ENCODE data around the gene CFHR1.
"Not testable (repeated sequence)": the region's sequence is repeated elsewhere in the genome, so short reads cannot be mapped to it uniquely, and the experiment has no call there.

The CFHR1 gene

DNA sequence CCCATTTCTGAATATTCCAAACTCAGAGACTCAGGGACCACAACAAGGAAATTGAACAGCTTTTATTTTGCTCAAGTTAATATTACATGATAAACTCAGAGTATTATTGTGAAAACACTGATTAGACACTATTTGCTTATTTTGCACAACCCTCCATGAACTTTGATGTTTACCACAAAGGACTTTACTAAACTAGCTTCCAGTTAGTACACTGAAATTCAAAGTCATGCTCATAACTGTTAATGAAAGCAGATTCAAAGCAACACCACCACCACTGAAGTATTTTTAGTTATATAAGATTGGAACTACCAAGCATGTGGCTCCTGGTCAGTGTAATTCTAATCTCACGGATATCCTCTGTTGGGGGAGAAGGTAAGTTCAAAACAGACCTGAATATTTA lies at the start of gene CFHR1:
Gene CFHR1, plus strand, starts transcription at position 201 of the 400 bp plus-strand sequence. Its CDS starts 114 bp downstream, at position 315.
- not testable (repeated sequence) for DNase-seq

DNA sequence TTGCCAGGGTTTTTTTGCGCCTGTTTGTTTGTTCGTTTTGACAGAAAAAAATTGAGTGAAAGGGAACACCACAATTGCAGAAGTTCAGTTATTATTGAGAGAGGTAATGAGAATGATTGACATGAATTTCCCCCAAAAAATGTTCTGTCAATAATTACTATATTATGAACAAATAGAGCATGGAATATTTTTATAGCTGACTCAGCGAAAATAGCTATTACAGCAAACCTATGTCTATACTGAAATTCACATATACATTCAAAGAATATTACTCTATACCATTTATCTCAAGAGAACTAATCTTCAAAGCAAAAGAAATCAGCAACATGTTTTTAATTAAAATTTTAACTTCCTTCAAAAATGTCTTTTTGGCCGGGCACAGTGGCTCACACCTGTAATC lies 49.7 kb upstream of the CFHR1 start:
- not testable (repeated sequence) for DNase-seq

DNA sequence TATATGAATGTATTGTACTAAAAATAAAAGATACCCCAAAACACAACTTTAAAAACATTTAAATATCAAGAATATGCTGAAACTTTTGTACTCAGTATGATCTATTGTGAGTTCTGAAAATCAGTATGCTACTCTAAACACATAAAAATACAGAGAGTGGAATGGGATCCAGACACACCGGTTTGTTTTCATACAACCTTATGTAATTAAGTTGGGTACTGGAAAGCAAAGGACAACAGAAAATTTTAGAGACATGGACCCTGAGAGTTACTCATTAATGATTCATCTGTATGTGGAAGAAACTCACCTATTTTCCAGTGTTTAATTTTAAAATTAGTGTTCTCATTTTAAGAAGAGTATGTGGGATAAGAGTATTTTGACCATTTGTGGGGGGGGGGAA lies 45.8 kb upstream of the CFHR1 start:
- no peak for DNase-seq

DNA sequence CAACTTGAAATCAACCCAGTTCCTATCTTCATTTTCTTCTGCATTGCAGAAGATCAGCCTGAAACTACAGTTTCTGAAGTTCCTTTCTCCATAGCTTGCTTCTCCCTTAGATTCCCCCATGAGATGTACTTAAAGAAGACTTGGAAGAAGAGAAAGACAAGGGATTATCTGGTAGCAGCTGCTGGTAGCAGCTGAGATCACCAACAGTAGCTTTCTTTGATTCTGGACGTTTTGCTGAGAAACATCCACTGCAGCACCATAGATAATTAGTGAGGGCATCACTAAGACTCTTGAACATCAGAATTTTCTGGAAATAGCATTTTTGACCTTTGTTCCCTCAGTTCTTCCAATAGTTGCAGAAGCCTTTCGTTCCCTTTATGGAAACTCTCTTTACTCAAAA lies 45.4 kb upstream of the CFHR1 start:
- no peak for DNase-seq

DNA sequence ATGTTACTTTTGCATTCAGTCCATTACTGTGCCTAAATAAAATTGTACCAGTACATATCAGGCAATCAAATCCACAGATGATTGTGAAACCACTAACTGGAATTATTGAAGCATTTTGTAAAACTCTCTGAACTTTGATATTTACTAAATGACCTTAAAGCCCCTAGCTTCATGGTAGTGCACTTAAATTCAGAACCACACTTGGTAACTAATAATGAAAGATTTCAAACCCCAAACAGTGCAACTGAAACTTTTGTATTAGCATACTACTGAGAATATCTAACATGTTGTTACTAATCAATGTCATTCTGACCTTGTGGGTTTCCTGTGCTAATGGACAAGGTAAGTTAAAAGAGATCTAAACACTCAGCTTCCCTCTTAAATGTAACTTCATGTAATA lies 44.9 kb upstream of the CFHR1 start, which contains the start of gene CFHR3:
Gene CFHR3, plus strand, starts transcription at position 238 of the 400 bp plus-strand sequence. Its CDS starts 47 bp downstream, at position 285.
- no peak for DNase-seq

DNA sequence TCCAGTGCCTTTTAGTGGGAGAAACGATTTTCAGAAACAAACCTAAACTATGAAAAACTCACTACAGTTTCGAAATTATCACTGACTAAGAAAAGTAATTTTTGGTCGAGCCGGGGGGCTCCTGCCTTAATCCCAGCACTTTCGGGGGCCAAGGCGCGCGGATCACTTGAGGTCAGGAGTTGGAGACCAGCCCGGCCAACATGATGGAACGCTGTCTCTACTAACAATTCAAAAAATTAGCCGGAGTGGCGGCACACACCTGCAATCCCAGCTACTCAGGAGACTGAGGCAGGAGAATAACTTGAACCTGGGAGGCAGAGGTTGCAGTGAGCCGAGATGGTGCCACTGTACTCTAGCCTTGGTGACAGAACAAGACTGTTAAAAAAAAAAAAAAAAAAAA lies 41.9 kb upstream of the CFHR1 start:
- DNase-seq = no peak

DNA sequence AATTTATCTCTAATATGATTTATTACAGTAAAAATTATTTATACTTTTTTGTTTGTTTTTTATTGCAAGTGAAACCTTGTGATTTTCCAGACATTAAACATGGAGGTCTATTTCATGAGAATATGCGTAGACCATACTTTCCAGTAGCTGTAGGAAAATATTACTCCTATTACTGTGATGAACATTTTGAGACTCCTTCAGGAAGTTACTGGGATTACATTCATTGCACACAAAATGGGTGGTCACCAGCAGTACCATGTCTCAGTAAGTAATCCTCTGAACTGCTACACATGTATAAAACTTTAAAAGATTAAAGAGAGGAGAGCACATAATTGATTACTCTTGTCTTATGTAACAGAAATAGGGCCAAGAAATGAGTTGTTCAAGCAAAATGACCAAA lies 40.4 kb upstream of the CFHR1 start:
- no peak for DNase-seq

DNA sequence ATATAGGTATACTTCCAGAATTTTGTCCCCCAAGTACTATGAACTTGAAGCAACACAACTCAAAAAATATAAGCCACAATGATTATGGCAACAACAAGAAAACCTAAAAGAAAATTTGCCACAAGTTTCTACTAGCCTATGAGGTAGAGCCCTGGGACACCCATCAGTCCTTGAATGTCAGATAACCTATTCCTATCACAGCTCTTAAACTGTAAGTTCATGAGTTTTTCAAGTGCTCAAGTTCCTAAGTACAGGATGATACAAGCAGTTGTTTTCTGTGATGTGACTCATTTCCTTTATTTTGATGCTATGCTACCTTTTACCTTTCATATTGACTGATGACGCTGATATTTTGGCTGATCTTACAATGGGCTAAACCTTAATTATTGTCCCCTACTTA lies 28.3 kb upstream of the CFHR1 start:
- DNase-seq = not testable (repeated sequence)

DNA sequence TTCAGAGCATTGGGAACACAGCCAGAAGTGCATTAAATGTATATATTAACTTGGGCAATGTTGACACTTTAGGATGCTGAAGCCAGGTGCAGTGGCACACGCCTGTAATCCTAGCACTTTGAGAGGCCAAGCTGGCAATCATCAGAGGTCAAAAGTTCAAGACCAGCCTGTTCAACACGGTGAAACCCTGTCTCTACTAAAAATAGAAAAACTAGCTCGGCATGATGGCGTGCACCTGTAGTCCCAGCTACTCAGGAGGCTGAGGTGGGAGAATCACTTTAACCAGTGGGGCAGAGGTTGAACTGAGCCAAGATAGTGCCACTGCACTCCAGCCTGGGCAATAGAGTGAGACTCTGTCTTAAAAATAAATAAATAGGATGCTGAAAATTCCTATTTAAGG lies 25.4 kb upstream of the CFHR1 start:
- DNase-seq = not testable (repeated sequence)

DNA sequence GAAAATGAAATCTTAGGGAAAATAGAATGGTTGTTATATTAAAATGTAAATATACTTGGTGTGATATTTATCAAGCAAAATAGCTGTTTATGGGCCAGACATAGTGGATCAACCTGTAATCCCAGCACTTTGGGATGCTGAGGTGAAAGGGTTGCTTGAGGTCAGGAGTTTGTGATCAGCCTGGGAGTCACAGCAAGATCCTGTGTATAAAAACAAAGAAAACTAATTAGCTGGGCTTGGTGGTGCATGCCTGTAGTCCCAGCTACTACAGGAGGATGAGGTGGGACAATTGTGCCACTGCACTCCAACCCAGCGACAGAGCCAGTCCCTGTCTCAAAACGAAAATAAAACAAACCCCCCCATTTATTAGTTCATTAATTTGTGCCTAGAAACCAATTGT lies 21.6 kb upstream of the CFHR1 start:
- no peak for DNase-seq

DNA sequence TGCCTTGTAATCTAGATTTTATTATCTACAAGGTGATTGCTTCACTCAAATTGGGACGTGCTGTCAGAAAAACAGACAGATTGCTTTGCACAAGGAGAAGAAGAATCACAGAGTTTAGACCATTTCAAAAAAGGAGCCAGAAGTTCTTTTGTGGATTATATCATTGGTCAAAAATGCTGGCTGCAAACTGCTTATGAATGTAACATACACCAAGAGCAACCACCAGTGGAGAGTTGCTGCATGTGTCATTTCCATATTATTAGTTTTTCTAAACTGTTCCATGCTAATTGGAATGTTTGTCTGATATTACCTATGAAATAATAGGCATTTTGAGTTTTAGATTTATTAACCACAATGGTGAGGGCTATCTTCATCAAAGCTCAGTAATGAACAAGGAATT lies 17.6 kb upstream of the CFHR1 start:
- not testable (repeated sequence) for DNase-seq

DNA sequence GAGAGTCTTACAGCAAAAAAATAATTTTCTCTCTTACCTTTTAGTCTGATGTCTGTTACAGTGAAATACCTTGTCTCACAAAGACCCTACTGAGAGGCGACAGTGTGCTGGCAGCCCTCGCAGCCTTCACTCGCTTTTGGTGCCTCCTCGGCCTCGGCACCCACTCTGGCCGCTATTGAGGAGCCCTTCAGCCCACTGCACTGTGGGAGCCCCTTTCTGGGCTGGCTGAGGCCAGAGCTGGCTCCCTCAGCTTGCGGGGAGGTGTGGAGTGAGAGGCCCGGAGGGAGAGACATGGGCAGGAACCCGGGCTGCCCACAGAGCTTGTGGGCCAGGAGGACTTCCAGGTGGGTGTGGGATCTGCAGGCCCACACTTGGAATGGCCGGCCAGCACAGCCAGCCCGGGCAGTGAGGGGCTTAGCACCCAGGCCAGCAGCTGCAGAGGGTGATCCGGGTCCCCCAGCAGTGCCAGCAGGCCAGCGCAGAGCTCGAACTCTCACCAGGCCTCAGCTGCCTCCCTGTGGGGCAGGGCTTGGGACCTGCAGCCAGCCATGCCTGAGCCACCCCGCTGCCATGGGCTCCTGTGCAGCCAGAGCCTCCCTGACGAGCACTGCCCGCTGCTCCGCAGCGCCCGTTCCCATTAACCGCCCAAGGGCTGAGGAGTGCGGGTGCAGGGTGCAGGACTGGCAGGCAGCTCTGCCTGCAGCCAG lies 10.8 kb upstream of the CFHR1 start:
- no peak for DNase-seq

DNA sequence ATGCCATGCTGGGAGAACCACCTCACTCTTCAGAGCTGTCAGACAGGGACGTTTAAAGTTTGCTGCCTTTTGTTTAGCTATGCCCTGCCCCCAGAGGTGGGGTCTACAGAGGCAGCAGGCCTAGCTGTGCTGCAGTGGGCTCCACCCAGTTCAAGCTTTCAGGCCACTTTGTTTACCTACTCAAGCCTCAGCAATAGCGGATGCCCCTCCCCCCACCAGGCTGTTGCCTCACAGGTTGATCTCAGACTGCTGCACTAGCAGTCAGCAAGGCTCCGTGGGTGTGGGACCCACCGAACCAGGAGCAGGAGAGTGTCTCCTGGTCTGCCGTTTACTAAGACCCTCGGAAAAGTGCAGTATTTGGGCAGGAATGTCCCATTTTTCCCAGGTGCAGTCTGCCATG lies 2.1 kb upstream of the CFHR1 start:
- DNase-seq = not testable (repeated sequence)

DNA sequence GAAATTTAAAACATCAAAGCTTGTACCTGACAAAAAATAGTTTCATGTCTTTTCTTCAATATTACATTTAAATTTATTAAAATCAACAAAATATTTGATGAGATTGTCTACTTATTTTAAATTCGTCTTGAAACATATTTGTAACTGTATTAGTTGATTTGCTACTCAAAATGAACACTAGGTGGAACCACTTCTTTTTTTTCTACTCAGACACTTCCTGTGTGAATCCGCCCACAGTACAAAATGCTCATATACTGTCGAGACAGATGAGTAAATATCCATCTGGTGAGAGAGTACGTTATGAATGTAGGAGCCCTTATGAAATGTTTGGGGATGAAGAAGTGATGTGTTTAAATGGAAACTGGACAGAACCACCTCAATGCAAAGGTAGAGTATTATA lies 8.3 kb downstream of the CFHR1 start:
- DNase-seq = not testable (repeated sequence)

DNA sequence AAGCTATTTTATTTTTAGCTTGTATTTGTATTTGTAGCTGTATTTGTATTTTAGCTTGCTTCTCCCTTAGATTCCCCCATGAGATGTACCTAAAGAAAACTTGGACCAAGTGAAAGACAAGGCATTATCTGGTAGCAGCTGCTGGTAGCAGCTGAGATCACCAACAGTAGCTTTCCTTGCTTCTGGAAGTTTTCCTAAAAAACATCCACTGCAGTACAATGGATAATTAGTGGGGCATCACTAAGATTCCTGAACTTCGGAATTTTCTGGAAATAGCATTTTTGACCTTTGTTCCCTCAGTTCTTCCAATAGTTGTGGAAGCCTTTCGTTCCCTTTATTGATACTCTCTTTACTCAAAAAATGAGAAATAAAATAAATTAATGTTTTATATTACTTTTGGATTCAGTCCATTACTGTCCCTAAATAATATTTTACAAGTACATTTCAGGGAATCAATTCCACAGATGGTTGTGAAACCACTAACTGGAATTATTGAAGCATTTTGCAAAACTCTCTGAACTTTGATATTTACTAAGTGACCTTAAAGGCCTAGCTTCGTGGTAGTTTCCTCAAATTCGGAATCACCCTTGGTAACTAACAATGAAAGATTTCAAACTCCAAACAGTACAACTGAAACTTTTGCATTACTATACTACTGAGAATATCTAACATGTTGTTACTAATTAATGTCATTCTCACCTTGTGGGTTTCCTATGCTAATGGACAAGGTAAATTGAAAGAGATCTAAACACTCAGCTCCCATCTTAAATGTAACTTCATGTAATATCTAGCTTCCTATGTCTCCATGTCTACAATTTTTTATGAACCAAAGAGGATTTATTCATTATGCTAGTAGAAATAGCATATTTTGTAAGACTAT lies 30.3 kb downstream of the CFHR1 start:
- not testable (repeated sequence) for DNase-seq

DNA sequence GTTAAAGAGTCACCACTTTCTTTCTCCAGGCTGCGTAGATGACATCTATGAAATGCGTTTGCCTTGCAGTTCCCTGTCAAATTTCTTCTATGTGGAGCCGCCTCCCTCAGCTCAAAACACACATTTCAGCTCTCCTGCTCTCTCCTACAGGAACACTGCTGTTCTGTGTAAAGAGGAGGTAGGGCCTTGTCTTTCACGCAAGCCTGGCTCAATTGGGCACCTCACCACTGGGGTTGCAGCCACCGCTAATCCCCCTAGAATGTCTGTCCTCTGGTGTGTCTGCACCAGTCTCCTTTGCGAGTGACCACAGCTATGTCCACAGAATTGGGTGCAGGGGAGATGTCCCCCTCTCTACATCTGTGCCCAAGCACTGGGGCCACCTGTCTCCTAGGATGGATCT lies 36.5 kb downstream of the CFHR1 start:
- no peak for DNase-seq

DNA sequence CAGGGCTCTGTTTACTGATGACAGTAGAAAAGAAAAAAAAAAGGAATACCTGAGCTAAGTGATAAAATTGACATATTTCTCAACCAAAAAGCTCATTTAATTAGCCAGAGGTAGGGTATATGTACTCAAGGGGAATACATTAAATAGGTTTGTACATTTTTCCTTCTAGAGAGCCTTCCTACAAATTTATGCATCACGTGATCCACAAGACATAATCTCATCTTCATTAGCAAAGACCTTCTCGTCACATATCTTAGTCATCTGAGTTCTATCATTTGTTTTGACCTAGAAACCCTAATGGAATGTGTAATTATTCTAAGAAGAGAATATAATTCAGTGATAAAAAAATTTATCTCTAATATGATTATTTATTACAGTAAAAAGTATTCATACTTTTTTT lies 37.7 kb downstream of the CFHR1 start:
- no peak for DNase-seq

DNA sequence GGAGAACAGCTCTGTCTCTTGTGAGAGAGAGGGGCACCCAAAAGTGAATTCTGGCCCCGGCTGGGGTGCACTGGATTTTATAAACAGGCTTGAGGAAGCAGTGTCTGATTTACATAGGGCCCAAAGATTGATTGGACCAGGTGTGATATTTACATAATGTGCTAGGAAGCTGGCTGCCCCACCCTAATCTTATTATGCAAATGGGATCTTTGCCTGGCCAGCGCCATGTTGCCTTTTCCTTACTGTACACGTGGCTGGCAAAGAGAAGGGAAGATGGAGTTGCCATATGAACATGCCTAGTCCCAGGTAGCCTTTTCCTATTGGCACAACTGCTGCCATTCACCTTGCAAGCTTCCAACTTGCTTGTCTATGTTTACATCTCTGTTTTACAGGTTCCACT lies 39.3 kb downstream of the CFHR1 start:
- no peak for DNase-seq

DNA sequence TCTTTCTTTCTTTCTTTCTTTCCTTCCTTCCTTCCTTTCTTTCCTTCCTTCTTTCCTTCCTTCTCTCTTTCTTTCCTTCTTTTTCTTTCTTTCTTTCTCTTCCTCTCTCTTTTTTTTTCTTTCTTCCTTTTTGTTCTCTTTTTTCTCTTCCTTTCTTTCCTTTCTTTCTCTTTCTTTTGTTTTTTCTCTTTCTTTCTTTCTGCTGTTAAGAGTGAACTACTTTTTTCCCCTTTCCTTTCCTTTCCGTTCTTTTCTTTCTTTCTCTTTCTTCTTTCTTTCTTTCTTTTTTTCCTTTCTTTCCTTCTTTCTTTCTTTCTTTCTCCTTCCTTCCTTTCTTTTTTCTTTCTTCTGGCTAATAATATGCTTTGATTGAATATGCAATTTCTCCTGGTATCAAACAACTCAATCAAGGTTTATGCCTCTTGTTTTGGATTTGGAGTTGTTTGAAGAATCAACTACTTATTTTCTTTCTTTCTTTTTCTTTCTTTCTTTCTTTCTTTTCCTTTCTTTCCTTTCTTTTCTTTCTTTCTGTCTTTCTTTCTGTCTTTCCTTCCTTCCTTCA lies 40.9 kb downstream of the CFHR1 start:
- no peak for DNase-seq

DNA sequence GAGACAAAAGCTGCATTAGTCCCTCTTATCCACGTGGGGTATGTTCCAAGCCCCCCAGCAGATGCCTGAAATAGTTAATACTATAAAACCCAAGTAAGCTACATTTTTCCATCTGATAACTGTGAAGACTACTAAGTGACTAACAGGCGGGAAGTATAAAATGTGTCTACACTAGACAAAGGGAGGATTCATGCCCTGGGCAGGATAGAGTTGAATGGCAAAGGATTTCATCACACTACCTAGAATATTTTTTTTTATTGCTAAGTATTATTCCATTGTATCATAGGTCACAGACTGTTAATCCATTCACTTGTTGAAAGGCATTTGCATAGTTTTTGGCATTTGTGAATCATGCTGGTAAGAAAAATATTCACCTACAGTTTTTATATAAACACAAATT lies 41.9 kb downstream of the CFHR1 start:
- no peak for DNase-seq

DNA sequence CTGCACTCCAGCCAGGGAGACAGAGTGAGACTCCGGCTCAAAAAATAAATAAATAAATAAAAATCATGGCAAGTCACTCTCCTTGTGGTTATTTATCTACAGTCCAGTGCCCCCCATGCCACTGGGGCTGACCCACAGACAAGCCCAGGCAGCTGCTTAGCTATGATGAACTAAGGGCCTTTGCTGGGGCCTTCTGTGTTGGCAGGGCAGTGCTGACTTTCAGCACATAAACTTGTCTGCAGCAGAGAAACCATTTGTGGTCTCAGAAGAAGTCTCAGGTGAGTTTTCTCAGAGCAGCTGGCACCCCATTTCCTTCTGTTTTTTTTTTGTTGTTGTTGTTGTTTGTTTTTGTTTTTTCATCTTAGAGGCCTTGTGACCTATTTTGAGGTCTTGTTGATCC lies 47.4 kb downstream of the CFHR1 start:
- DNase-seq = no peak

DNA sequence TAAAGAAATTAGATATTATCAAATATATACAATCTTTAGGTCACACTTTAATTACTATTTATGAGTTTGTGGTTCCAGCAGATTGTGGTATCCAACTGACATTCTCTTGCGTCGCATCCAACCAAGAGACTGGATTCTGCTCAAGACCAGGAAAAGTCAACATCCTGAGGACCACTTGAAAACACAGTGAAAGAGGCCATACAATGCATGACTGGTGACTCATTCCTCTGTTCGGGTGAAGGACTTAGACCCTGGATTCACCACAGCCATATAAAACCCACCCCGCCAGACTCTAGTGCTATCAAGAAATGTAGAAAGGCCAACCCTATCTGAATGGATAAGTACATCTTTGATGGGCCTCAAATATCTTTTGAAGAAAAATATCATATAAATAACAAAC lies 53.9 kb downstream of the CFHR1 start:
- DNase-seq = no peak

DNA sequence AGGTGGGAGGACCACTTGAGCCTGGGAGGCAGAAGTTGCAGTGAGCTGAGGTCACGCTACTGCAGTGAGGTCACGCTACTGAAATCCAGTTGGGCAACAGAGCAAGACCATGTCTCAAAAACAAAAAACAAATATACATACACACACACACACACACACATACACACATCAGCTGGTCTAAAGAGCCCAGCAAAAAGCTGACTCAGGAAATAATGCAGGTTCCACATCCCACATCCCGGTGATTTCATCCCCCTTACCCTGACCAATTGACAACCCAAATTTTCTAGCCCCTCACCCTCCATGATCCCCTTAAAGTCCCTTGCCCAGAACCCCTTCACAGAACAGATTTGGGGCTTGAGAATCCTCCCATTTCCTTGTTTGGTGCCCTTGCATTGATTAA lies 56.4 kb downstream of the CFHR1 start:
- DNase-seq = no peak

DNA sequence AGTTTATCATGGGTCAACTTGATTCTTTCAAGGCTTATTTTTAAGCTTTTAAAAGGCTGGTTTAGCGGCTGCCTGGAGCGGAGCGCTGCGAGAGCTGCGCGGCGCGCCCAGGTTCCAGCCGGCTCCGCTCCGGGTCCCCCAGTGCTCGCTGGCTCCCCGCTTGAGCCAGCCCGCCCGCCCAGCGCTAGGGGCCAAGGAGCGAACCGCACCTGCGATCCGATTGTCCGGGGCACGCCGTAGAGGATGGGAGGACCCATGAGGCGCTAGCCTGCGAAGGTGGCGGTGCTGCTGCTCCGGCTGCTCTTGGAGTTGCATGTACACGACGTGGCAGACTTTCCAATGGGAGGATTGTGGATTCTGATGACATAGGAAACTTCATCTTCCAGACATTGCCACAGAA lies 58.4 kb downstream of the CFHR1 start:
- no peak for DNase-seq

All from activated CD4-positive, alpha-beta T cell treated with anti-CD3 and anti-CD28 coated beads for 1 hour (primary cell).